G401 (cell line): ENCODE data around the gene BARX2. TPM values are rescaled to one million over a fixed set of nuclear protein-coding genes. Genes with fewer than 3 reads are reported as not detected.

Source experiments
- DNase-seq: peaks from one replicate; pipeline ENCODE4 v3.0.0-alpha.2; 2015; ENCODE audit warnings: low spot score
- in situ Hi-C: cut with HindIII; loops from 2 replicates; pipeline ENCODE4 v1.10.0; 2016; ENCODE audit warnings: low sequenced_read_pairs, mixed read lengths
- total RNA-seq: library from RNA; depleted of rRNA; stranded (reverse); fragments of >200 nt; shearing (Covaris generic); gene quantifications from 2 replicates; pipeline ENCODE4 v1.2.3, GENCODE V29; 2014

BARX2 gene
- total RNA-seq, 1 experiment from 2014 or later = not detected

DNA sequence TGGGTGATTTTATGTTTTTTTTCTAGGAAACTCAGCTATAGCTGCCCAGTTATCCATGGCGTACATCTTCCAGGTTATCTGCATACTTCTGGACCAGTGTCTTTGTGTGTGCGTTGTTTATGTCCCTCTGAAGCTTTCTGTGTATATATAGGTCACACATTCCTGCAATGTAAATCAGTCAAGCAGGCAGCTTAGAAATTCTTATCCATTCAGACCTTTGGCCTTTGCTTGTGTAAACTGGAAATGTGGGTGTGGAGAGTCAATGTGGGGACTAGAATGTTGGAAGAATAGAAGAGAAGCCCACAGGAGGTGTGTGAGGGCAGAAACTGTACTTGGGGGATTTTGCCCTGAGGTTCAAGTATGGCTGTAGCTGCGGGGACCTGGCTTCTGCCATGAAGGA, 51.7 kb downstream of the BARX2 start:
- in situ Hi-C loops = no loop called here

DNA sequence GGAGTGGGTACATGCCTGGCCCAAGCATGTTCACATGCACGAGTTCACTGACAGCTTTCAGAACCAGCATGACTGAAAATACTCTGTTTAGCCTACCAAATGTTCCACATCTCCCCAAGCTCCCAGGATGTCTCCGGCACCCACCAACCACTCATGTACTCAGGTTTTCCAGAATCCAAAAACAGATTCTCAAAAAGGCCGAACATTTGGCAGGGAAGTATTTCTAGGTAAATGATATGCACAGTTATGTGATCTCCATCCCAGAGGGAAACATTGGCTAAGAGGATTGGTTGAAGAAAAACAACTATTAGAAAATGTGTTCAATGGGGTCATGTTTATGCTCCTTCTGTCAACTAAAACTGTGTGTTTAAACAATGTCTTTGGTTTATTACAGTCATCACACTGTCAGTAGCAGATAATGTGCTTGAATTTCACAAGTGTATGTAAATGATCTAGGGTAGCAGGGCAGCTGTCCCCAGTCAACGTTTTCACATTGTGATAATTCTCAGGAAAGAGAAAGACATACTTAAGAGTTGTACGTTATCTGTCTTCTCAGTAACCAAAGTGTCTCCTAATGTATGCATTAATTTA, 52.3 kb downstream of the BARX2 start:
- in situ Hi-C loops = no loop called here
- DNase-seq = no peak

More for the DNA sequence above, 51.7 kb downstream of the BARX2 start:
- no peak for DNase-seq

DNA sequence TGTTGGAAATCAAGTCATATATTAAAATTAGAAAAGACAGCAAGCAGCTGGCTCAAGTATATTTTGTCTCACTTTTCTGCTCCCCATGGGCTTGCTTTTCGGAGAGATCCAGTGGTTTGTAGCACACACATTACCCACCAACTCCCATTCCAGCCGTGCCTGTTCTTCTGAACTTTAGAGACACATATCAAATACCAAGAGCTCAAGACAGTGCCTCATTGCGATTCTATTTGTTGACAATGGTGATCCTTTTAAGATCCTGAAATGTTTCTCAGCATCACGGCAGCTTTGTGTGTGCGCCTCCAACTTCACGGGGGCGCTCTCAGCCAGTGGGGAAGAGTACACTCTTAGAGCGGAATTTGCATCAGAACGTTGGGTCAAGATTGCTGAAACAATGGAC, 52.9 kb downstream of the BARX2 start:
- no peak for DNase-seq
- in situ Hi-C loops = no loop called here

DNA sequence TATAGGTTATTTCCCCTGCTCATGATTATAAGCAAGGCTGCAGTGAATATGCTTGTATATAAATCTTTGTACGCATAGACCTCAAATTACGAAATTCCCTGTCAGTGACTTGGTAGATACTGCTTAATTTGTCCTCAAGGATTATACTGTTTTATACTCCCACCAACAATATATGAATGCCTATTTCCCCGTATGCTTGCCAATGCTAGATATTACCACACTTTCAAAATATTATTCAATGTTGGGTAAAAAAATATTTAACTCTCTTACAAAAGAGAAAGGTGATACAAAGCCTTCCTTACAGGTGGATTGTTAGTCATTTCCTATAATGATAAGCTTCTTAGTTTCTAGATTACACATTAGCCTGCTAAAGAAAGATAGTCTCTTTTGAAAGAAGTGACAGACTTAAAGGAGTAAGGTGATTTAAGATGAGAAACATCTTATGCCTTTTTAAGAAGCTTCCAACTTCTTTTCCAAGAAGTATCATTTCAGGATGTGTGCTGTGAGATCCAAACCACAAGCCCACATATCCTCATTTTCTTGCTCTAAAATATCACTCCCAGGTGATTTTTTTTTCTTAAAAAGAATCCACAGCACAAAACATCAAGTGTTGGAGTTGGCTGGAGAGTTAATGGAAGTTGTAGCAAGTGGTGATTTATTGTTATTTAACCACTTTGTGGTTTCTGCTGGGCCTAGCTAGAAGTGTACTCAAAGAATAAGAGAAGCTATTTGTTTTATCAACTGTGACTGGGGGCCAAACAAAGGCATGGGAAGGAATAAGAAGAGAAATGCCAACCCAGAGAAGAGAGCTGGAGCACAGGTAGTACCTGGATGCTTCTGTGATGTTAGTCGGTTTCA, 59.2 kb downstream of the BARX2 start:
- DNase-seq = no peak
- in situ Hi-C loops = no loop called here

DNA sequence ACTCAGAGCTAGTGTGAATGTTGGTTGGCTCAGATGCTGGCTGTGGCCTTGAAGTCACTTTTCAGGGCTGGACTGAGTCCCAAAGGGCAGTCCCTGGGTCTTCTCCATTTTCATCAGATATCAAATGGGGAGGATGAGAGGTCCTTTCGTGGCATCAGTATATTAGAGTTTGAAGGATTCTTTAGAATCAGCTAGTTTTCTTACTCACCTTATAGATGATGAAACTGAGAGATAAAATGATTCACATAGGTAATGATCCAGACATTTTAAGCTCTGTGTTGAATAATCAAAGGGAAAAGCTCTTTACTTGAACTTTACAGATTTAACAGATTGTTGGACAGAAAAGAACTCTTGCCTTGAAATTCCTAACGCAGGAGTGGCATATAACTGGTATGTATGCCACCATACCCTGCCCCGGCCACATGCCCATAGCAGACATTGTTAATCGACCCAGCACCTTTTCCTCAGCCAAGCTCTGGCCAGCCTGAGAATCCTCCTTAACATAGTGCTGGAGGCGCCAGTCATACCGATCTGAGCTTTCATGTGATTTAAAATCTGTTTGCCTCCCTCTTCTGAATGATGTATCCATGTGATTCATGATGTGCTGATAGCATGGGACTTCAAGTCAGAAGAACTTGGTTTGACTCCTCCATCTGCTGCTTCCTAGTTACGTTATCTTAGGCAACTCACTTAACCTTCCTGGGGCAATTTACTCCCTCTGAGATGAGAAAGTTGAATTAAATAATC, 60.0 kb downstream of the BARX2 start:
- DNase-seq = no peak
- in situ Hi-C loops = no loop called here

DNA sequence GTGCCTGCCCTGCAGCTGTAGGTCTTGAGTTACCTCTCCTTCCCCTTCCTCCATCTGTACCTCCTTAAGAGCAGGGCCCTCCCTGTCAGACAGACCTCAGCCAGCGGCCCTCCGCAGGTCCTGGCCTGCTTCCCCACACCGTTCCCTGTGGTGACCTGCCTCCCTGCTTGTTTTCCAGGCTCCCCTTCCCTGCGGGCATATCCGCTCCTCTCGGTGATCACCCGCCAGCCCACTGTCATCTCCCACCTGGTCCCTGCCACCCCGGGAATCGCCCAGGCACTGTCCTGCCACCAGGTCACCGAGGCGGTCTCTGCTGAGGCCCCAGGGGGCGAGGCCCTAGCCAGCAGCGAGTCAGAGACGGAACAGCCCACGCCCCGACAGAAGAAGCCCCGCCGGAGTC, 60.9 kb downstream of the BARX2 start:
- in situ Hi-C loops = no loop called here
- no peak for DNase-seq

DNA sequence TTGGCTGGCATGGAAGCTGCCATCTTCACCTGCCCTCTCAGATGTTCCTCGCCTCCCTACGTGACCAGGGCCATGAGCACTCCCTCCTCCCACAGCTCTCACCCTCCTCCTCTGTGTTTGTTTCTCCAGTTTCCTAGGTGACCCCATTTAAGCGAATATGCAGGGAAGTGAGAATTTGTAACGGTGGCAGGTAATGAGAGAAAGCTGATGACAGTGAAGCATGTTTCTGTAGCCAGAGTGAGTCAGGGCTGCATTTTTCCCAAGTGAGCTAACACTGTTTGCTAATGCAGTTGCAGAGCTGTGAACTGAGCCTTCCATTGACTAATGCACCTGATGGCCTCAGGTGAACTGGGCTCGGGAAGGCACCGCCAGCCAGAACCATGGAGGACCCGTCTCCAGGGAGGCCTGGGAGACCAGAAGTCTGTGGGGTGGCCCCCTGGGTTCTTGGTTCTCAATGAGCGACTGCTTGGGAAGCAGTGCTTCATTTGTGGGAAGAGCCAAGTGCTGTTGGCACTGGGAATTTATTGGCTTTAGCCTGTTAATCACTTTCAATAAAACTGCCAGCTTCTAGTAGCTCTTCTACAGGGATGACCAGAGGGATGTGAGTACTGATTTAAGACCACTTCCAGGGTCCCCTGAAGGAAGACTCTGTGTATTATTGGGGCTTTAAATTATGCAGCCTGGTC, 64.5 kb downstream of the BARX2 start:
- DNase-seq = no peak
- in situ Hi-C loops = no loop called here

DNA sequence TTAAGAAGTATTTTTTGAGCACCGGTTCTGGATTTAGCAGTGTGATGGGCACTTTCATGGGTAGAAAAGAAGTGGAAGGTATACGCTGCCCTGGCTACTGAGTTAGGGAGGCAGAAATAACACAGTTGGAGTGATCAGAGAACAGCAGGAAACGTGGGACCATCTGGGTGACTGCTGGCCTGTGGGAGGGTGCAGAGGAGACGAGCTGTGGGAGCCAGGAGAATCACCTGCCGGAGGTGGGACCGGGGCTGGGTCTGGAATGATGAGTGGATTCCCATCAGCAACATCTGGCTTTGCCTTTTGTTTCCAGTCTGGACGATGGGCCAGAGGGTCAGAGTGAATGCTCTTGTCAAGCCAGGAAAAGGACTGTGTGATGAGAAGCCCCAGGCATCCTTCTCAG, 66.5 kb downstream of the BARX2 start:
- no peak for DNase-seq
- in situ Hi-C loops = no loop called here

DNA sequence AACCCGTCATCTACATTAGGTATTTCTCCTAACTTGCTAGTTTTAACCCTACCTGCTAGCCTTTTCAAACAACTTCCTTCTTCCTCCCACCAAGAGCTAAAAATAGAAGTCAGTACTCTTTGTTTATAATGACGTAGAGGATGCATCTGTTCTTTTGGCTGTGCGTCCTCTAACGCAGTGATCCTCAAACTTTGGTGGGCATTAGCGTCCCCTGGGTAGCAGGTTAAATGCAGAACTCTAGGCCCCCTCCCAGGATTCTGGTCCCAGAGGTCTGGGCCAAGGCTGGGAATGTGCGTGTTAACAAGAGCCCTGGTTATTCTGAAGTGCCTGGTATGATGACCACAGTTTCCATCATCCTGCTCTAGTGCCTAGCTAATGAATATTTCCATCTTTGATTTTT, 67.6 kb downstream of the BARX2 start:
- in situ Hi-C loops = no loop called here
- DNase-seq = no peak

DNA sequence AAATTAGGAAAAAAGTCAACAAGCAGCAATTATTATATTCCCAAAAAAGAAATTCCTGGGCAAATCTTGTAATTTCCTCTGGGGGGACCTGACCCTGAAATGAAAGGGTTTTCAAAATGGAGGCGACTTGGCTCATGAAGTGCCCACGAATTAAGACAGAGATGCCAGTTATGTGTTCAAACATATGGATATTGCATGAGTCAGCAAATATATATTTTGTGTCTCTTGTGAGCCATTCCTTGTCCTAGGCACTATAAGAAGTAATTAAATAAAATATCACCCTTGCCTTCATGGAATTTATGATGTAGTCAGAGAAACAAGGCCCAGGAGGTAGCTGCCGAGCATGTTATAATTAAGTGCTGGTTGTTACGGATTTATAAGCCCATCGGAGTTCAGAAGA, 68.6 kb downstream of the BARX2 start:
- DNase-seq = no peak
- in situ Hi-C loops = no loop called here

DNA sequence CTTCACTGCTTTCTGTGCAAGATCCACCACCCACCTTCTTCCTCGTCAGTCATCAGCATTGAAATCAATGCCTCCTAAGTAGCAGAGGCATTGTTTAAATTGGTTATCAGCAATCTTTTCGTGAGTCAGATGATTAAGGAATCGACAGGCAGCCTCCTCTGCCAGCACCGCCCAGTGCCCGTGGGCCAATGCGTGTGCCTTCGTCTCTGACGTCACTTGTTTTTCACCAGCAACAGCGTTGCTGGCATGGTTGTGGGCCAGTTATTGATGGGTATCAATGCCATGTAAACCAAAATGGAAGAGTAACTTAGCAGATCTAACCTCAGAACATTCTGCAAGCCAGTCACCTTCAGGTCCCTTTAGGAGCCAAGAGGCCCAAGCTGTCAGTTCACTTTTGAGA, 69.6 kb downstream of the BARX2 start:
- DNase-seq = no peak
- in situ Hi-C loops = no loop called here

DNA sequence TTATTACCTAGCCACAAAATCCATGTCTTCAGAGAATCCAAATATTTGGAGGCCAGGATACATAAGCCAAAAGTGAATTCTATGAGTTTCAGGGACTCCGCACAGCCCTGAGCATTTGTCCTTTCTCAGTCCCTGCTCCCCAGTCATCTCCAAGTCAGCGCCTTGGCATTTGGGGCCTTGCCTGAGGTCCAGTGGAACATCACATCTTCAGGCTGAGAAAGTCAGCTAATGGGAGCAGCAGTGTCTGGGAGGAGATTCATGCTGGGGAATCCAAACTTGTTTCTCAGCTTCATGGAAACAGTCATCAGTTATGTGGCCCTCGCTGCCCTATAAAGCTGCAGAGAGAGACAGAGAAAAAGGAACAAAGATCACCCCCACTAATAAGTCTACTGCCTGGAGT, 70.9 kb downstream of the BARX2 start:
- no peak for DNase-seq
- in situ Hi-C loops = no loop called here

DNA sequence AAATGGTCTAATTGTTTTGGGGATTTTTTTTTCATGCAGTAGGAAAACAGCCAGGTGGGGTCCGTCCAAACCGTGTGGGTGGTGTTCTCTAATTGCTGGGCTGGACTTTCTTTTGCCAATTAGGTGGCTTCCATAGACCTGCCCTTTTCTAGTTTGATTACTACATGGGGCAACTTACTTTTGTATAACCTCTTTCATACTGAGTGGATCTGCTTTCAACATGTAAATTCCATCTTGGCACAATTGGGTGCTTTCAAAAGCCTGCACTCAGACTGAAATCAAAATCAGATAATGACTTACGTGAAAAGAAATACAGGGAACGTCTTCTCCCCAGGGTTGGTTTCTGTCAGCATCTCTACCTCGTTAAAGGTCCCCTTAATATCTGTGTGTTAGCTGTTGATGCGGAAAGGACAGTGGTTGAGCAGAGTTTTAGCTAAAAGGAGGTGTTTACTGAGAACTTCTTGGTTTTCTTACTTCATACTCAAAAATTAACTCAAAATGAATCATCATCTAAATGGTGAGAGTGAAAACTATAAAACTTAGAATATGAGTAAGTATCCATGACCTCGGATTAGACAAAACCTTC, 72.1 kb downstream of the BARX2 start:
- DNase-seq = no peak
- in situ Hi-C loops = no loop called here

DNA sequence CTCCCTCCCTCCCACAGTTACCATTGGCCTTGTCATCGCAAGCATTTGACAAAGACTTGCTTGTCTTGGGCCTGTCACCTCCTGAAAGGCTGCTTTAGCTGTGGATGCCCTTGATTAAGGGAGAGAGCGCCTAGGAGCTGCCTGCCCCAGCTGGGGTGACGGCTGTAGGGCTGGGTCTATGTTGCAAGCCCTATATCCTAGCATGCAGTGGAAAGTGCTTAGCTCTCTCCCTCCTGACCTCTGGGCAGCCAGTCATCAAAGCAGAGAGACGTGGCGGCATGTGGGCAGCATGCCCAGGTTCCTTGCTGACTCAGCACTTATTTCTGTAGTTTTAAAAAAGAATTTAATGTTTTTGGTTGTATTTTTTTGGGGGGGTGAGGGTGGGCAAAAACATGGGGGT, 75.9 kb downstream of the BARX2 start:
- in situ Hi-C loops = no loop called here
- DNase-seq = no peak

DNA sequence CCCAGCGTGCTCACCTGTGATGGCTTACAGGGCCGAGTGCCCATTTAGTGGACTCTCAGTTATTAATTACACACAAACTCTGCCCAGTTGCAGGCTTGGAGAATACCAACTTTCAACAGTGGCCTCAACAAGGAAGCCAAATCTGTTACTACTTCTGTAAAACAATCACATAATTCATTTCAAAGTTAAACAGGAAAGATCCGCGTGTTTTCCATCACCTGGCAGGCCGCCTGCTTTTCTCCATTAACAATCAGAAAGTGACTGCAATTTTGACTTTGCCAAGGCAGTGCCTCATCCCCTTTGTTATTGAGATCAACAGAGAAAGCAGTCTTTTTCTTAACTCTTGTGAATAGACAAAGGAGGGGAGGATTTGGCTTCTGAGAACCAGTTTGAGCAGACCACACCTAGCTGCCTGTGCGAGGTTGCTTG, 77.7 kb downstream of the BARX2 start:
- in situ Hi-C loops = no loop called here
- no peak for DNase-seq

DNA sequence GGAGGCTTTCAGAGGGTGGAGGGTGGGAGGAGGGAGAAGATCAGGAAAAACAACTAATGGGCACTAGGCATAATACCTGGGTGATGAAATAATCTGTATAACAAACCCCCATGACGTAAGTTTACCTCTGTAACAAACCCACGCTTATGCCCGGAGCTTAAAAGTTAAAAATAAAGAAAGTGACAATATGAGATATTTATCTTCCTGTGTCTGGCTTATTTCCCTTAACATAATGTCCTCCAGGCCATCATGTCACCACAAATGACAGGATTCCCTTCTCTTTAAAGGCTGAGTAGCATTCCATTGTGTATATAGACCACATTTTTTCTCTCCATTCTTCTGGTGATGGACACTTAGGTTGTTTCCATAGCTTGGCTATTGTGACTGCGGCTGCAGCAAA, 79.5 kb downstream of the BARX2 start:
- in situ Hi-C loops = no loop called here

DNA sequence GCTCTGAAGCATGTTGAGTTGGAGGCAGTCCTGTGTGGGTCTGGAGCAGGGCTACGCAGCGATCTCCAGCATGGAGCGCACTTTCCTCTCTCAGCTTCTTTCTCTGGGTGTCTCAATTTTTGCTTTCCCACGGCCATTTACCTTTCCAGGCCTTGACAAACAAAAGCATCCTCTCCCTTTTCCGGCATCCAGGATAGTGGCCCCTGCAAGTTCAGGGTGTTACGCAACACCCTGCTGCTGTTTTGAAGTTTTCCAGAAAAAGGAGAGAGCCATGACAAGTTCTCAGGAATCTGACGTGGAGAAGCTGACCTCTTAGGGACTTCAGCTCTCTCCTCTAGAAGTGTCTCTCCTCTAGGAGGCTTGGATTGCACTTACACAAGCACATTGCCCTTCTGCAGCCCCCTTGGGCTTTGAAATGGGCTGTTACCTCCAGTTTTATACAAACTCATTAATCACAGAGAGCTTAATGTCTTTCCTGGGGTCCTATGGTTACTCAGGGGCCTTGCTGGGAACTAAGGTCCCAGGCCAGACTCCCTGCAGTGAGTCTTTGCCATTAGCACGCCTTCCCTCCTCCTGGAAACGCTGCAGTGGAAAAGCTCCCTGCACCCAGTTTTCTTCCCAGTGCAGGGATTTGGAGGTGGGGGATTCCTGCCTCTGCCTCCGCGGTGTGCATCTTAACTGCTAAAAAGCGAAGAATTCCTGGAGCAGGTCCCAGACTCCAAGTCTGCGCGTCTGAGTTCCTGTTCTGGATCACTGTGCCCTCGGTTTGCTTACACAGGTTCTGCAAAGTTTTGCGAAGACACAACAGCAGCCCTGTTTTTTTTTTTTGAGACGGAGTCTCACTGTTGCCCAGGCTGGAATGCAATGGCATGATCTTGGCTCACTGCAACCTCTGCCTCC, 80.4 kb downstream of the BARX2 start:
- no peak for DNase-seq
- in situ Hi-C loops = no loop called here

More for the DNA sequence above, 79.5 kb downstream of the BARX2 start:
- DNase-seq = no peak

DNA sequence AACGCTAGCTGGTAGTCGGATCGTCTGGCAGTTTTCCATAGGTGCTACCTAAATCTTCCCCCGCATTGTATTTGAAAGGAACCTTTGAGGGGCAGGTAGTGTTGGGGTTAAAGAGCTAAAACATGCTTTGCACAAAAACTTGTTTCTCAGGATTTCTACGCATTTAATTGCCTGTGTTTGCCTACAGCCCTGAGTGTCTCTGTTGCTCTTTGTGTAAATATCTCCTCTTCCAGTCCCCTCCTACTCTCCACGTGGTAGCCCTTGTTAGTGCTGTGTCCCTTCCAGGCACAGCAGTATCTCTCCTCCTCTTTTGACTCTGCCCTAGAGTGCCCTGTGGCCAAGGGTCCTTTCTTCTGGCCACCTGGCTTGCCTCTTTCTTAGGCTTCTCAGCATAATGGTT, 81.7 kb downstream of the BARX2 start:
- DNase-seq = no peak
- in situ Hi-C loops = no loop called here
